Gastrocnemius medialis (tissue), 4 donors: ENCODE data around the gene GPR78.

Source experiments
- CTCF ChIP-seq, 5 experiments: fragments of 450-650 bp in 3 of 5; fragments of 200-600 bp in 2 of 5; sonication (generic) in 2 of 5; IDR thresholded peaks in 4 of 5; conservative IDR thresholded peaks in 1 of 5; 1 replicate in 4 of 5; 2 replicates in 1 of 5; pipeline ENCODE4 v1.5.1; 2016 to 2019; ENCODE audit warnings: antibody characterized with exemption in 5 of 5, mild to moderate bottlenecking in 3 of 5, moderate library complexity in 3 of 5
- POLR2A ChIP-seq, 2 donors: fragments of 450-650 bp; IDR thresholded peaks; one replicate each; pipeline ENCODE4 v1.6.1; 2017; ENCODE audit warnings: antibody characterized with exemption in 2 of 2, mild to moderate bottlenecking in 2 of 2, moderate library complexity in 2 of 2

- TF ChIP-seq CTCF (IDR thresholded peaks at IDR 0.05 in 4 of 5, conservative IDR thresholded peaks at IDR 0.05 in 1 of 5): no peak
- TF ChIP-seq POLR2A (IDR thresholded peaks at IDR 0.05): no peak
Measured at GRCh38 chr4:8618961-8619720, 38.9 kb downstream of the GPR78 start.
